Stomach (tissue), 9 donors: ENCODE measurements around the gene TMEM139. TPM values are rescaled to one million over a fixed set of nuclear protein-coding genes. Genes with fewer than 3 reads are reported as not detected.

Source experiments
- DNase-seq, 2 donors: peaks; one replicate each; pipeline versions ENCODE4 v3.0.0 to v3.0.0-alpha.2; 2013 to 2019
- H3K27ac ChIP-seq, 5 donors: fragments of 200-600 bp in 4 of 5; sonication (generic) in 4 of 5; one replicate each; pipeline ENCODE4 v1.5.1; 2013 to 2019; ENCODE audit warnings: mild to moderate bottlenecking in 1 of 5, moderate library complexity in 1 of 5
- H3K27me3 ChIP-seq, 3 donors: fragments of 200-600 bp; sonication (generic); one replicate each; pipeline ENCODE4 v1.5.1; 2017 to 2019; ENCODE audit warnings: mixed run types in 1 of 3
- H3K36me3 ChIP-seq, 4 donors: fragments of 200-600 bp; sonication (generic); 1 replicate in 3 of 4; 2 replicates in 1 of 4; pipeline ENCODE4 v1.5.1; 2016 to 2019
- H3K4me1 ChIP-seq, 4 donors: fragments of 200-600 bp; sonication (generic); one replicate each; pipeline ENCODE4 v1.5.1; 2016 to 2019
- H3K4me3 ChIP-seq, 4 donors: fragments of 200-600 bp; sonication (generic) in 3 of 4; one replicate each; pipeline ENCODE4 v1.5.1; 2016 to 2019; ENCODE audit warnings: mild to moderate bottlenecking in 1 of 4
- H3K9me3 ChIP-seq, 4 donors: fragments of 200-600 bp; sonication (generic); one replicate each; pipeline ENCODE4 v1.5.1; 2016 to 2019
- CTCF ChIP-seq, 7 experiments: fragments of 450-650 bp in 4 of 7; fragments of 200-600 bp in 3 of 7; sonication (generic) in 3 of 7; IDR thresholded peaks; one replicate each; pipeline ENCODE4 v1.5.1; 2016 to 2019; ENCODE audit warnings: antibody characterized with exemption in 7 of 7, control low read depth in 2 of 7, mild to moderate bottlenecking in 1 of 7
- EP300 ChIP-seq: sonication (generic); formaldehyde crosslinking; IDR thresholded peaks from one replicate; pipeline ENCODE4 v1.6.1; 2017; ENCODE audit warnings: antibody characterized with exemption
- POLR2A ChIP-seq, 4 donors: fragments of 450-650 bp; IDR thresholded peaks; one replicate each; pipeline ENCODE4 v1.6.1; 2016; ENCODE audit warnings: antibody characterized with exemption in 4 of 4, control low read depth in 2 of 4, mild to moderate bottlenecking in 1 of 4, moderate library complexity in 1 of 4
- POLR2AphosphoS5 ChIP-seq, 3 donors: sonication (generic); formaldehyde crosslinking; IDR thresholded peaks; one replicate each; pipeline ENCODE4 v1.6.1; 2016; ENCODE audit warnings: antibody characterized with exemption in 3 of 3
- WGBS, 5 donors: extraction: QIAGEN DNeasy Blood & Tissue Kit in 3 of 5; methylation state at CpG; one replicate each; pipeline versions ENCODE4 v1.1.5 to v1.1.7; 2013 to 2018; 5-methylcytosine and 5-hydroxymethylcytosine counted together
- intact Hi-C: fragments of 100-400 bp; cut with DNase I; formaldehyde crosslinking; loops from one replicate; pipeline ENCODE4 v1.15.1; 2023; ENCODE audit warnings: low total_unique reads
- polyA plus RNA-seq, 3 donors: library from polyadenylated mRNA; stranded (reverse); fragments of 200-250 nt; gene quantifications; one replicate each; pipeline ENCODE4 v1.2.3, GENCODE V29; 2013
- total RNA-seq, 5 donors: library from RNA; depleted of rRNA; stranded (reverse); fragments of >200 nt; gene quantifications; one replicate each; pipeline versions ENCODE4 v1.1.0 to v1.2.3, GENCODE V29; 2014 to 2016
- donor health status: healthy with polysubstance abuse.
- donor health status: Bipolar disorder and iron deficiency.
- donor health status: healthy.

Gene TMEM139
- total and polyA plus RNA-seq, 8 donors: 0.89 to 15.3 (median 6.4) TPM

DNA sequence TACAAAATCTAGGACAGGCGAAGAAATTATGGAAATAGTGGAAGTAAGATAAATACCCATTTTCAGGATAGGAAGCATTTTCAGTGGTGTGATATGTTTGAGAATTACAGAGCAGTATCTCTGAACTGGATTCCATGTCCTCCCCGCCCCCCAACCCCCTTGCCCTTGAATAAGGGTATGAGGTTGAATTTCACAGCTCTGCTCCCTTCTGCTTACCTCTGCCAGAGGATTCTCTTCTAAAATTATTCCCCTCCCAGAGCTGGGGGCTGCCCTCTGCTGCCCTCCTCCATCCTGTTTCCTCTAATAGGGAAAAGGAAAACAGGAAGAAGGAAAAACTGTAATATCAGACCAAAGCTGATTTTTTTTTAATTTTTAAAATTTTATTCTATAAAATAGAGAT, 23.9 kb downstream of the TMEM139 start:
- Histone ChIP-seq H3K27ac (no peak overlapping the region), H3K27me3 (no peaks in the 10 kb centered on the region), H3K36me3 (peaks cover 25 to 60% (median 47%) of the 10 kb centered on the region in 4 donors), H3K4me1 (peaks cover 0 to 11% (median 4%) of the 10 kb centered on the region in 4 donors), H3K9me3 (no peaks in the 10 kb centered on the region), H3K4me3 (no peak overlapping the region)
- intact Hi-C loops: loop anchor here (5.0 kb wide), 1 partner anchor 71 kb away; no protein-coding TSS in a partner anchor
- TF ChIP-seq EP300: no peak
- TF ChIP-seq CTCF (IDR thresholded peaks at IDR 0.05): no peak
- no peak for TF ChIP-seq POLR2A (IDR thresholded peaks at IDR 0.05)
- TF ChIP-seq POLR2AphosphoS5 (IDR thresholded peaks at IDR 0.05): no peak
- 92 to 98% (median 96%) methylated on average over 2 of the region's 2 CpGs for WGBS, 5 donors
- DNase-seq: no peak

DNA sequence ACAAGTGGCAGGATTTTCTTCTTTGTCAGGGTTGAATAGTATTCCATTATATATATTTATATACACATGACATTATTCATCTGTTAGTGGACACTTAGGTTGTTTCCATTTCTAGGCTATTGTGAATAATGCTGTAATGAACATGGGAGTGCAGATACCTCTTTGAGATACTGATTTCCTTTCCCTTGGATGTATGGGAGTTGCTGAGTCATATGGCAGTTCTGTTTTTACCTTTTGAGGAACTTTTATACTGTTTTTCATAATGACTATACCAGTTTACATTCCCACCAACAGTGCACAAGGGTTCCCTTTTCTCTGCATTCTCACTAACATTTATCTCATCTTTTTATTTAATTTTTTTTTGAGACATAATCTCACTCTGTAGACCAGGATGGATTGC, 29.4 kb downstream of the TMEM139 start:
- intact Hi-C loops: no loop called here
- H3K4me1 ChIP-seq: no peaks in the 10 kb centered on the region
- H3K27me3 ChIP-seq: no peaks in the 10 kb centered on the region
- no peak for DNase-seq
- H3K27ac ChIP-seq: no peak overlapping the region
- H3K4me3 ChIP-seq: no peak overlapping the region
- H3K9me3 ChIP-seq: no peaks in the 10 kb centered on the region
- peaks cover 0 to 8% (median 0%) of the 10 kb centered on the region in 4 donors for H3K36me3 ChIP-seq
- TF ChIP-seq POLR2A (IDR thresholded peaks at IDR 0.05): no peak
- TF ChIP-seq CTCF (IDR thresholded peaks at IDR 0.05): no peak
- TF ChIP-seq POLR2AphosphoS5 (IDR thresholded peaks at IDR 0.05): no peak
- no peak for TF ChIP-seq EP300

GRCh38 chr7:143315776-143316175, 31.0 kb downstream of the TMEM139 start, which contains the start of gene CLCN1:
TSS of gene CLCN1 (plus strand) at chr7:143316111. CDS start at chr7:143316213, 102 bp downstream.
- intact Hi-C loops: no loop called here
- WGBS, 5 donors: 82 to 92% (median 85%) methylated on average over 4 to 5 of the region's 5 CpGs
- TF ChIP-seq EP300 (no peak), POLR2A (IDR thresholded peaks at IDR 0.05) (no peak), CTCF (IDR thresholded peaks at IDR 0.05) (no peak), POLR2AphosphoS5 (IDR thresholded peaks at IDR 0.05) (no peak)
- Histone ChIP-seq H3K9me3 (no peaks in the 10 kb centered on the region), H3K36me3 (no peaks in the 10 kb centered on the region), H3K4me3 (no peak within 1 kb of the TSS), H3K27ac (no peak within 1 kb of the TSS), H3K27me3 (no peaks in the 10 kb centered on the region), H3K4me1 (no peaks in the 10 kb centered on the region)
- no peak for DNase-seq

GRCh38 chr7:143316492-143316891, 31.7 kb downstream of the TMEM139 start:
- Histone ChIP-seq H3K36me3 (no peaks in the 10 kb centered on the region), H3K27me3 (no peaks in the 10 kb centered on the region), H3K4me3 (no peak overlapping the region), H3K4me1 (no peaks in the 10 kb centered on the region), H3K9me3 (no peaks in the 10 kb centered on the region), H3K27ac (no peak overlapping the region)
- no peak for DNase-seq
- TF ChIP-seq POLR2AphosphoS5 (IDR thresholded peaks at IDR 0.05) (no peak), EP300 (no peak), CTCF (IDR thresholded peaks at IDR 0.05) (no peak), POLR2A (IDR thresholded peaks at IDR 0.05) (no peak)
- intact Hi-C loops: no loop called here
- 79 to 92% (median 84%) methylated on average over 4 of the region's 4 CpGs for WGBS, 5 donors
